HG03342 (cell line): Measurements from ENCODE around the gene RSBN1.

Source experiments
- ATAC-seq: cut with Tn5 transposase; IDR thresholded peaks from one replicate; pipeline ENCODE4 v1.9.1; 2021; ENCODE audit warnings: mild to moderate bottlenecking, moderate library complexity; ENCODE audit not compliant: unreplicated experiment

Gene RSBN1

DNA sequence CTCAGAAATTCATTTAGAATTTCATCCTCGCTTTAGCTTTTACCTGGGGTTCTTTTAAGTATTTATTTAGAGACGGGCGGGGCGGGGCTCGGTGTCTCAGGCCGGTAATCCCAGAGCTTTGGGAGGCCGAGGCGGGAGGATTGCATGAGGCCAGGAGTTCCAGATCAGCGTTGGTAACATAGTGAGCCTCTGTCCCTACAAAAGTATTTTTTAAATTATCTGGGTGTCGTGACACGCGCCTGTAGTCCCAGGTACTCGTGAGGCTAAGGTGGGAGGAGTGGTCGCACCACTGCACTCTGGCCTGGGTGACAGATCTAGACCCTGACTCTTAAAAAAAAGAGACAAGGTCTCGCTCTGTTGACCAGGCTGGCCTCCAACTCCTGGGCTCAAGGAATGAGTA, 942 bp upstream of the RSBN1 start:
- no peak for ATAC-seq

DNA sequence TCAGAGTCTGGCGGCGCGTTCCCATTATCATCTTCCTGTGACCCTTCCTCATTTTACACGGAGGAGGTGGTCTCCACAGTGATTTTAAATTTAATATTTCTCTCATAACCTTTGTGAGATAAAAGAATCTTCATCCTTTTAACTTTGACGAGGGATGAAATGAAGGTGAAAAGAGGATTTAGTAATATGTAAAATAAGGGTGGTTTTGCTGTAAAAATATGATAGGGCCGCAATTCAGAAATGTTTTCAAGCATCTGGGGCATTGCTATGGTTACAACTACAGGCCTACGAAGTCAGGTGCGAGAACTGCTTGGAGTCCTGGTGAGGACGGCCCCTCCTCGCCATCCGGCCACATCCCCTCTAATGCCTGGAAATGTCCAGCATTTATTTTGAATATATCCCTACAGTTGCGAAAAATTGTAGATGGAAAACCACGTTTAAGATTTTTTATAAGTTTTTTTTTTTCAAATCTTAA, 422 bp upstream of the RSBN1 start:
- ATAC-seq, result no peak

DNA sequence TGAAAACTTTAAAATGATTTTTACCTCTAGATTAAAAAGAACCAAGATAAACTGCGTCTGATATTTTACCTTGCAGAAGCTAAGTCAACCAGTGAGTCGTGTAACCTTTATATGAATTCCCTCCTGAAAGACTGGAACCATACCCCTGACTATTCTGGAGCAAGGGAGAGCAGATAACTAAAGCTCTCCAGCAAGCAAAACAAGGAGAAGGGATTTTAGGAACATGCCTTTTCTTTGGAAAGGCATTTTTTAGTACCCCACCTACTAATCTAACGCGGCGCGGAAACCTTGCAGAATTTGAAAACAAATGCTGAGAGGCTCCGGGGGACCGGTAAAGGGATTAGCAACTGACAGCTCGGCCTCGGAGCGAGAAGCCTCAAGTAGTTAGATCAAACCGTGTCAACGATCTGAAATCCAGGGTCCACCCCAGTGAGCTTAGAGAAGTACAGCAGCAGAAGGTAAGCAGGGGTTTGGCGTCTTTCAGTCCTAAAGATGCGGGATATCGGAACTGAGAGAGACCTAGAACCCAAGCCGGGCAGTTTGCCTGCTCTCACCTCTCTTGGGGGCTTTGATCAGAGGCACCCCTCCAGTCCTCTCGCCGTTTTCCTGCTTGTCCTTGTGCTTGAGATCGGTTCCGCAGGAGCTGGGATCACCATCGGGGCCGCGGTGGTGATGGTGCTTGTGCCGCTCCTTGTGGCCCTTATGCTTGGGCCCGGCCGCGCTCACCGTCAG, 954 bp downstream of the RSBN1 start:
- no peak for ATAC-seq

DNA sequence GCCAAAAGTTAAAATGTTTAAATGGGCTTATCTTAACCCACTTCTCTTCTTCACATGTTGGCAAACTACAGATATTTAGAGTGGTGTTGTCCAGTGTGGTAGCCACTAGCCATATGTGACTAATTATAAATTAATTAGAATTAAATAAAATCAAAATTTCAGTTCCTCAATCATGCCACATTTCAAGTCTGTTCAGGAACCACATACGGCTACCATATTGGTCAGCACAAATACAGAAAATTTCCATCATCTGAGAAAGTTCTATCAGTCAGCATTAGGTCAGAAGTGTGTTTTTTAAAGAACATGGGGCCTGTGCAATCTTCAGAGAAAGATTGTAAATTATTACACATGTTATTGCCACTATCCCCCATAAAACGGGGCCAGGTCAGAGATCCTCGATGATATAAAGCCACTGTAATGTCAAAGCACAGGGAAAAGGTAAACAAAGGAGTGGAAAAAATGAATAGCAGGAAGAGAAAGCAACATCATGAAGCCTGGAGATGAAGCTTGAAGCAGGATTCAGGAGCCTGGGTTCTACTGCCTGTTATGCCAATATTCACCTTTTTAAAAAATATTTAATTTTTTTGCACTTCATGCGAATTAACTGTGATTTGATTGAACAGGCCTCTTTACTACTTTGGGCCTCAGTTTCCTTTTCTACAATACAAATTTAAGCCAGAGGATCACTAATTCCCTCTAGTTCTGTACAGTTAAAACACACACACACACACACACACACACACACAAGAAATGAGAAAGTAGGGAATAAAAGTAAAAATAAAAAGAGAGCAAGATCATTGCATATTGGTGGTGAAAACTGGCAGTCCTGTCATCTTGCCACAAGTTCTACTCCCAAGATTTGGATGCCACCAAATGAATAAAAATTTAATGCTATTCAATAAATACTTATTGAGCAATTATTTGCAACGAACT, 2.3 kb downstream of the RSBN1 start:
- no peak for ATAC-seq

DNA sequence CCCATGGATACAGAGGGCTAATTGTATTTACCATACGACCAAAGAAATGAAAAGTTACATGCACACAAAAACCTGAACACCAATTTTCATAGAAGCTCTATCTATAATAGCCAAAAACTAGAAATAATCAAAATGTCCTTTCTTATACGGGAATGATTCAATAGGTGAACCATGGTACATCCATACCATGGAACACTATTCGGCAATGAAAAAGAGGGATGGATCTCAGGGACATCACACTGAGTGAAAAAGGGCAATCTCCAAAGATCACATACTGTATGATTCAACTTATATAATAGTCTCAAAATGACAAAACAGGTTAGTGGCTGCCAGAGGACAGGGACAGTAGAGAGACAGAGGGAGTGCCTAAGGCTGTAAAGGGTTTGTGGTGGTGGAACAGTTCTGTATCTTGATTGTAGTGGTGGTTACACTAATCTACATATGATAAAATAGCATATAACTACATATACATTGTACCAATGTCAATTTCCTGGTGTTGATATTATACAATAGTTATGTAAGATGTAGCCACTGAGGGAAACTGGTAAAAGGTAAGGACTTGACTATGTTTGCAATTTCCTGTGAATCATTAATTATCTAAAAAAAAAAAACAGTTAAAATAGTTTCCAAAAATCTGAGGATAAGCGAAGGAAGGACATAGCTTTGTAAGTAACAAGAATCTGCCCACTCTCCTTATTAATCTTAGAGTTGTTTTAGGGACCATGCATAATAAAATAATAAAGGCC, 3.7 kb downstream of the RSBN1 start:
- no peak for ATAC-seq

DNA sequence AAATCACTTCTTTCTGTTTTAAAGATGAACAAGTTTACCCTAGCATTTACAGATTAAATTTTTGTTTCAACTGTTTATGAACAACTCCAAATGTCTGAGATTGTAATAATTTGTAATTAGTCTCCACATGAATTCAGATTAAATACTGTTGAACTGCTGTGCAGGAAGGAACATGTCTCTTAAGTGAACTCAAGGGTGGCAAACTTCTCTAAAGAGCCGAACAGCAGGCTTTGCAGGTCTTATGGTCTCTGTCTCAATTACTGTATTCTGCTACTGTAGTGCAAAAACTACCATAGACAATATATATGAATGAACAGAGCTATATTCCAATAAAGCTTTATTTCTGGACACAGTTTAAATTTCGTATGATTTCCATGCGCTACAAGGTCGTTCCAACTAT, 6.6 kb downstream of the RSBN1 start:
- no peak for ATAC-seq

DNA sequence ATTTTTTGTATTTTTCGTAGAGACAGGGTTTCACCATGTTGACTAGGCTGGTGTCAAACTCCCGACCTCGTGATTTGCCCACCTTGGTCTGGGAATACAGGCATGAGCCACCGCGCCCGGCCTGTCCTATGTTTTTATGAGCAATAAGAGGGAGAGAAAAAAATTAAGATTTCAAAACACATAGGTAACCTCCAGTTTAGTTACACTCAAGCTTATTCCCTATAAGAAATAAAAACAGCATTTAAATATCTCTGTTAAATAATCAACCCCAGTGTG, 7.1 kb downstream of the RSBN1 start:
- no peak for ATAC-seq

DNA sequence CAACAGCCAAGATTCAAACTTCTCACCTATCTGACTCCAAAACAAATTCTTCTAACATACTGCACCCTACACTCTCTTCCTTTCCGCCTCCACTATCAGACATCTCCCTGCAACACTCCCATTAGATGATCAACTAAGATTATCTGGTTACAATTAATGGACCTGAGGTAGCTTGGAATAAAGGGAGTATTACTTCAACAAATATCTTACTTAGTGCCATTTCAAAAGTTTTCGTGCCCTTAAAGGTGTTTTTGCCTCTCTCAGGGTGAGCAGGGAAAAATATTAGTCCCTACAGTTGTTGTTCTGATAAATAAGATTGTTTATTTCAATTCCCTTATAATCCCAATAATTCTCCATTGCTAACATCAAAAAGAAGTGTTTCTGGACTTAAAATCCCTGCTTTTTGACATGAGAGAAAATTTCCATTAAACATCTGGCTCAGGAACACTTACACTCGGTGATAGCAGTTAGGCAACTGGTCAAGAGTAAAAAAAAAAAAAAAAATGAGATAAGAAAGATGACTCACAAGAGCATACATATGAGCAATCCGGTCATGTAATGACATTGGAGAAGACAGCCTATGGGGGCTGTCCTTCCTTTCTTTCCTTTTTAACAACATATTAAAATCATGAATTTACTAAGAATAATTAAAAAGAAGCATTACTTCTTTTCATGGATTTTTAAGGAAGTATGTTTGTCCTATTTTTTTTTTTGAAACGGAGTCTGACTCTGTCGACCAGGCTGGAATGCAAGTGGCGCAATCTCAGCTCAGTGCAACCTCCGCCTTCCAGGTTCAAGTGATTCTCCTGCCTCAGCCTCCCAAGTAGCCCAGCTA, 7.6 kb downstream of the RSBN1 start:
- no peak for ATAC-seq

DNA sequence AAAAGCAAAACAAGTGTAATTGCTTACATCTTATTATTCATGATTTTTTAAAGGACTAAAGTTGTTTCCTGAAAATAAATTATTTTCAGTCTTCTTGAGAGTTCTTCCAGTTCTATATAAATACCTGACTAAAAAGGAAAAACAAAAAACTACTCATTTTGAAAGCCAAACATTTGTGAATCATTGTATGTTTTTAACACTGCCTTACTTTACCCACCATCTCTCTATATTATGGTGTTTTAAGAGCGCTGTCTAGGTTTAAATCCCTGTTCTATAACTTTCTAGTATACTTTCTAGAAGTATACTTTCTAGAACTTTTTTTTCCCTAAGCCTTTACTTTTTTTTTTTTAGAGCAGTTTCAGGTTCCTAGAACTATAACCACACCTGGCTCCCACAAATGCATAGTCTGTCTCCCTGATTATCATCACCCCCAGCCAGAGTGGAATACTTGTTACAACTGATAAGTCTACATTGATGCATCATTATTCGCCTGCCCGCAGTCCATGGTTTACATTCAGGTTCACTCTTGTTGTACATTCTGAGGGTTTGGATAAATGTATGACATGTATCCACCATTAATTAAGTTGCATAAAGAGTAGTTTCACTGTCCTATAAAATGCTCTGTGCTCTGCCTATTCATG, 9.8 kb downstream of the RSBN1 start:
- ATAC-seq, result no peak

DNA sequence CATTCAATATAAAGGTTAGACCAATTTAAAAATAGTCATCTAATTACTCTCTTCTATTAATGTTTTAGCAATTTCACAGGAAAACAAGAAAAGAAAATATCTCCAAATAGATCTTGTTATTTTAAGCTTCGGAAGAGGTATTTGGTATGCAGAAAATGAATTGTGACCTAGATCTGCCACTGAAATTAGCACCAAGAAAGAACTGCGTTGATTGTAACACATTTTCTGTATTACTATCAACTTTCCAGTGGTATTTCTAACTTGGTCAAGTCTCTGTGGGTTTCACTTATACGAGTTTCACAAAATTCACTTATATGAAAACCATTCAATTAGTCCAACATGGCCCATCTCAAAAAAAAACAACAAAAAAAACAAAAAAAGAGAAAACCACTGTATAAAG, 11.8 kb downstream of the RSBN1 start:
- ATAC-seq, result no peak

DNA sequence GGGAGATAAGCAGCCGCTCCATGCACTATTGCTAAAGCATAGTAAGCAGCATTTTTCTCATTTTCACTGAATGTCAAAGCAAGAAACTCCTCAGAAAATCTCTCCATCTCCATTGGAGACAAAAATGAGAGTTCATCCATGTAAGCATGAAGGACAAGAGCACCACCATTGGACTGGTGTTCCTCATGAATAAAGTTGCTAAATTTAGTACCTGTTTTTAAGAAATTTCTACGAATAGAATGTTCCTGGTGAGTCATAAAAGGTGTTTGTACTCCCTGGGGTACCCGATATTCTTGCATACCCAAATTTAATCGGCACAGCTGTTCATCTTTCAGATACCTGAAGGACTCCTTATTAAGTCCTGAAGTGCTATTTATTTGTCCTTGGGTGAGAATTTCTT, 14.8 kb downstream of the RSBN1 start:
- ATAC-seq, result no peak

DNA sequence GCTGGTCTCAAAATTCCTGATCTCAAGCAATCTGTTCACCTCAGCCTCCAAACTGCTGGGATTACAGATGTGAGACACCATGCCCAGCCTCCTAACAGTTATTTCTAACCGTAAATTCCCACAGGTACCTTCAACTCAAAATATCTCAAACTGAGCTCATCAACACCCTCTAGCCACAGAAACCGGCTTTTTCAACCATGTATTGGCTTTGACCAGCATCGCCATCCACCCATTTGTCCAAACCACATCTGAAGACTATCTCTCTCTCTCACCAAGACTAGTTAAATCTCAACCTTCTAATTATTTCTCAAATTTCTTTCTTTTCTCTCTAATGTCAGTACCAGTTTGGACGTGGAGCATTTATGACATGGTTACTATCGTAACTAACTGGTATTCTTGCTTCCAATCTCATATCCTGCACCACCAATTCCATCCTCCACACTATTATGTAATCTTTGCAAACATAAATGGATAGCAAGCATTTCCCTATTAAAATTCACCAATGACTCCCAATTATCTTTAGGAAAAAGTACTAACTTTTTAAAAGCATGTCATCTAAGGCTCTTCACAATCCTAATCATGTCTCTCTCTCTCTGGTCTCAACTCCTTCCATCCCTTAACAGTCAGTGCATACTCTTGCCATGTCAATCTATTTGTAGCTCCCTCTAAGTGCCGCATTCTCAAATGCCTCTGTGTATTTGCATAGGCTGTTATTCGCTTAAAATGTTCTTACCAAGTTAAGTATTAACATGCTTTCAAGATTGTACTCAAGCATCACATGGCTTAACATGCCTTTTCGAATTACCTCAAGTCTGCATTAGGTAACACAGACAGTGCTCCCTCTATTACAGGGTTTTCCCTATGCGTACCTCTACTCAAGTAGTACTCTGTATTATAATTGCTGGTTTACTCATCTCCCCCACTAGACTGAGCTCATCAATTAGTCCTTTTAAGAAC, 18.1 kb downstream of the RSBN1 start:
- ATAC-seq, result no peak

DNA sequence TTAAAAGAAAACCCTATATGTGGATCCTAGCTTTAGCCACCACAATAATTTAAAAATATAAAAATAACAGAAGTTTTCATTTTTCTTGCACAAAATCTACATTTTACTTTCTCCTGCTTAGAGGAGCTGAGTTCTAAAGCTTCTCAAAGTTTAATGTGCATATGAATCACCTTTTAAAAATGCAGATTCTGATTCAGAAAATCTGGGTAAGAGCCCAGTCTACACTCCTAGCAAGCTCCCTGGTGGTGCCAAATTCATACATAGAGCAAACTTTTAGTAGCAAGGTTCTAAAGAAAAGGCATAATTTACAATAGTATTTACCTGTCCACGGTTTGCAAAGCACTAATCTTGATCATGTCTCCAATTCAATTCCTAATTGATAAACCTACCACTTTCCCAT, 19.3 kb downstream of the RSBN1 start:
- ATAC-seq, result no peak

DNA sequence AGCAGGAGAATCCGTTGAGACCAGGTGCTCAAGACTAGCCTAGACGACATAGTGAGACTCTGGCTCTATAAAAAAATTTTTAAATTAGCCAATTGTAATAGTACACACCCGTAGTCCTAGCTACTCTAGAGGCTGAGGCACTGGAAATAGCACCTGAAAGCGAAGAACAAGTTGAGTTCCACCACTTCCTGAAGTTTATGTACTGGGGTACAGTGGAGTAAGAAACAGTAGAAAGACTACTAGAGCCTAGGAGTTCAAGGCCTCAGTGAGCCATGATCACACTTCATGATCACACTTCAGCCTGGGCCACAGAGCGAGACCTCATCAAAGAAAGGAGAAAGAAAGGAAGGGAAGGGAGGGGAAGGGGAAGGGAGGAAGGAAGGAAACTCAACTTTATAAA, 19.8 kb downstream of the RSBN1 start:
- no peak for ATAC-seq

DNA sequence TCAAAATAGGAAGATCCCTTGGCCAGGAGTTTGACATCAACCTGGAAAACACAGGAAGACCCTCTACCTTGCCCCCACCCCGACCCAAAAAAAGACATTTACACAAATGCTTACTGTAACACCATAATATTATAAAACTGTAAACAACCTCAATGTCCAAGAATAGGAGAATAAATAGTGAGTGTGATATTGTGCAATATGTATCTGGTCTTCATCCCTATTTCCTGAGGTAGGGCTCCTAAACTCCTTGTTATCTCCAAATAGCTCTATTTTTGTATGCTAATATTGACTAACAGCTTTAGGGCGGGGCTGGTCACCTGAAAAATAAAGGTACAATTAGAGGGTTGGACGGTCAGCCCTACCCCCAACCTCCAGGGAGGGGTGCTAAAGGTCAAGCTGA, 23.5 kb downstream of the RSBN1 start:
- ATAC-seq, result no peak

DNA sequence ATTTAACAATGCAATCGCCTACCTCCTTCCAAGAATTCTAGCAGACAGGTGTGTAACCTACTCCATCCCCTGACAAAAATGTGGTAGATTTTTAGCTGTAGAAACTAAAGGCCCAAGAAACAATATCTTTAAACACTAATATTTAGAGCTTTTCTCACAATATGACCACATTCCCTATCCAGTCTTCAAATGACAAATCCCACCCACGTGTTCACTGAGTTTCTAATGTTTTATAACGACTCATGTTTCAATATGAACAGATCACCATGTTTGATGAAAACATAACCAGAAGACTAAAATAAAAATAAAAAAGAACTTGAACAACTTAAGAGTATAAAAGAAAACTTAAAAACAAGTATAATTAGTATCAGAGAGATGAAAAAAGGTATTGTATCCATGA, 24.6 kb downstream of the RSBN1 start:
- ATAC-seq, result no peak

DNA sequence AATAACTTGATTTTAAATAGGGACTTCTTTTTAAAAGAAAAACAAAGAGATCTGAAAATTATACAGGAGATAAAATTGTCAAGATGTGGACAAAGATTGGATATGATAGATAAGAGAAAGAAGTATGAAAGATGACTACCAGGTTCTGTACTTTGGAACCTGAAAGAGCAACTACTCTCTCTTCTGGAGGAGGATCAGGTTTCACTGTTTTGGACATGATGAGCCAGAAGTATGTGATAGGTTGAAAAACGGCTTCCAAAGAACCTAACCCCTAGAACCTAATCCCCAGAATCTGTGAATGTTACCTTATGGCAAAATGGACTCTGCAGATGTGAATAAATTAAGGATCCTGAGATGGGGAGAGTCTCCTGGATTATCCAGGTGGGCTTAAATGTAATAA, 26.2 kb downstream of the RSBN1 start:
- no peak for ATAC-seq

DNA sequence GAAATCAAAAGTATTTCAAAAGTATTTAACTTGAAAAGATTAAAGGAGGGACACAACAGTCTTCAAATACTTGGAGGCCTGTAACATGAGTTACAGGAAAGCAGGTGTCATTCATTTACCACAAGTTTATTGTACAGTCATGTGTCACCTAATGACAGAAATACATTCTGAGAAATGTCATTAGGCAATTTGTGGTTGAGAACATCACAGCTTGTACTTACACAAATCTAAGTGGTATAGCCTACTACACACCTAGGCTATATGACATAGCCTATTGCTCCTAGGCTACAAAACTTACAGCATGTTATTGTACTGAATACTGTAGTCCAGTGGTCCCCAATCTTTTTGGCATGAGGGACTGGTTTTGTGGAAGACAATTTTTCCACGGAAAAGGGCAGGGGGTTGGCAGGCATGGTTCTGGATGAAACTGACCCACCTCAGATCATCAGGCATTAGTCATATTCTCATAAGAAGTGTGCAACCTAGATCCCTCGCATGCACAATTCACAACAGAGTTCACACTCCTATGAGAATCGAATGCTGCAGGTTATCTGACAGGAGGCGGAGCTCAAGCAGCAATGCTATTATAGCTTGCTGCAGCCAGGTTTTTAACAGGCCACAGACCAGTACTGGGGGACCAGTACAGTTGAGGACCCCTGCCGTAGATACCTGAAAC, 28.0 kb downstream of the RSBN1 start:
- ATAC-seq, result peak; percentile 66
